ENCODE data around the gene CCDC92B. TPM values are rescaled to one million over a fixed set of nuclear protein-coding genes. Genes with fewer than 3 reads are reported as not detected.
"Not testable (repeated sequence)": the region's sequence is repeated elsewhere in the genome, so short reads cannot be mapped to it uniquely, and the experiment has no call there.

Gene CCDC92B
- total and polyA plus RNA-seq, 2 of the 13 experiments (the other 11 are each of a cell fraction or from before 2014, with no cell fraction given) = not detected

DNA sequence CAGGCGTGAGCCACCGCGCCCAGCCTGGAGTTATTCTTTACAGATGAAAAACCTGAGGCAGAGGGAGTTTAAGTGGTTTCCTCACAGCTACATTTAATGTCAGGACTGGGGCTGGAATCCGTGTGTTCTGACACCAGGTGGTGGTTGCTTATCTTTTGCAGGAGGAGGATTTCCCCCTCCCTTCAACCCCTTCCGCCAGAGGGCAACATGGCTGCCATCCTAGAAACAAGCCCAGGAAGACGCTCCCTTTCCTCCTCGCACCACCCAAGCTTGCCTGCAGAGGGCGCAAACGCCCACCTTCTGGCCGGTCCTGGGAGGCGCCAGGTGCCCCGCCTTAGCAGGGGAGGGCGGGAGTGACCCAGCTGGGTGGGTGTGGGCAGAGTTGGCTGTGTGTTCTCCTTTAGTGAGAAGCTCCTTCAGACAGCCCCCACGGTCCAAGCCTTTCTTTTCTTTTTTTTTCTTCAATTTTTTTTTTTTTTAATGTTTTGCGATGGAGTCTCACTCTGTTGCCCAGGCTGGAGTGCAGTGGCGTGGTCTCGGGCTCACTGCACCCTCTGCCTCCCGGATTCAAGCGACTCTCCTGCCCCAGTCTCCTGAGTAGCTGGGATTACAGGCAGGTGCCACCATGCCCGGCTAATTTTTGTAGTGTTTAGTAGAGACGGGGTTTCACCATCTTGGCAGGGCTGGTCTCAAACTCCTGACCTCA, 36.9 kb upstream of the CCDC92B start (continued):
- TF ChIP-seq, protein P1, sequence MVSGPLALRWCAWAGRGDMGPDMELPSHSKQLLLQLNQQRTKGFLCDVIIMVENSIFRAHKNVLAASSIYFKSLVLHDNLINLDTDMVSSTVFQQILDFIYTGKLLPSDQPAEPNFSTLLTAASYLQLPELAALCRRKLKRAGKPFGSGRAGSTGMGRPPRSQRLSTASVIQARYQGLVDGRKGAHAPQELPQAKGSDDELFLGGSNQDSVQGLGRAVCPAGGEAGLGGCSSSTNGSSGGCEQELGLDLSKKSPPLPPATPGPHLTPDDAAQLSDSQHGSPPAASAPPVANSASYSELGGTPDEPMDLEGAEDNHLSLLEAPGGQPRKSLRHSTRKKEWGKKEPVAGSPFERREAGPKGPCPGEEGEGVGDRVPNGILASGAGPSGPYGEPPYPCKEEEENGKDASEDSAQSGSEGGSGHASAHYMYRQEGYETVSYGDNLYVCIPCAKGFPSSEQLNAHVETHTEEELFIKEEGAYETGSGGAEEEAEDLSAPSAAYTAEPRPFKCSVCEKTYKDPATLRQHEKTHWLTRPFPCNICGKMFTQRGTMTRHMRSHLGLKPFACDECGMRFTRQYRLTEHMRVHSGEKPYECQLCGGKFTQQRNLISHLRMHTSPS (CRISPR knock-in tag; IDR thresholded peaks at IDR 0.05; ENCODE audit: low read depth) = 0 out of 2 replicates have a peak, but pooled peaks have one; percentile 39
- TF ChIP-seq, protein P2, sequence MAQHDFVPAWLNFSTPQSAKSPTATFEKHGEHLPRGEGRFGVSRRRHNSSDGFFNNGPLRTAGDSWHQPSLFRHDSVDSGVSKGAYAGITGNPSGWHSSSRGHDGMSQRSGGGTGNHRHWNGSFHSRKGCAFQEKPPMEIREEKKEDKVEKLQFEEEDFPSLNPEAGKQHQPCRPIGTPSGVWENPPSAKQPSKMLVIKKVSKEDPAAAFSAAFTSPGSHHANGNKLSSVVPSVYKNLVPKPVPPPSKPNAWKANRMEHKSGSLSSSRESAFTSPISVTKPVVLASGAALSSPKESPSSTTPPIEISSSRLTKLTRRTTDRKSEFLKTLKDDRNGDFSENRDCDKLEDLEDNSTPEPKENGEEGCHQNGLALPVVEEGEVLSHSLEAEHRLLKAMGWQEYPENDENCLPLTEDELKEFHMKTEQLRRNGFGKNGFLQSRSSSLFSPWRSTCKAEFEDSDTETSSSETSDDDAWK (CRISPR knock-in tag; IDR thresholded peaks at IDR 0.05) = no peak
- TF ChIP-seq ZBTB3 (CRISPR knock-in tag; IDR thresholded peaks at IDR 0.05; ENCODE audit: borderline replicate concordance, low read depth) (no peak), KDM1A (CRISPR knock-in tag; IDR thresholded peaks at IDR 0.05) (no peak), ZNF180 (CRISPR knock-in tag; IDR thresholded peaks at IDR 0.05; ENCODE audit: borderline replicate concordance, low read depth) (no peak), SP5 (CRISPR knock-in tag; IDR thresholded peaks at IDR 0.05; ENCODE audit: borderline replicate concordance, low read depth) (peak; percentile 89), RARA (CRISPR knock-in tag; IDR thresholded peaks at IDR 0.05) (peak; percentile 26; the same call in 1 of the 2 replicates), SAP130 (CRISPR knock-in tag; IDR thresholded peaks at IDR 0.05; ENCODE audit: low read depth) (peak; percentile 45; the same call in 1 of the 2 replicates), MAZ (IDR thresholded peaks at IDR 0.05; ENCODE audit: borderline replicate concordance, low read depth, low read length) (peak; percentile 65; the same call in 1 of the 2 replicates), MAZ (CRISPR knock-in tag; IDR thresholded peaks at IDR 0.05; ENCODE audit: low read depth) (peak; percentile 57; the same call in 1 of the 2 replicates)
- TF ChIP-seq, protein P3, sequence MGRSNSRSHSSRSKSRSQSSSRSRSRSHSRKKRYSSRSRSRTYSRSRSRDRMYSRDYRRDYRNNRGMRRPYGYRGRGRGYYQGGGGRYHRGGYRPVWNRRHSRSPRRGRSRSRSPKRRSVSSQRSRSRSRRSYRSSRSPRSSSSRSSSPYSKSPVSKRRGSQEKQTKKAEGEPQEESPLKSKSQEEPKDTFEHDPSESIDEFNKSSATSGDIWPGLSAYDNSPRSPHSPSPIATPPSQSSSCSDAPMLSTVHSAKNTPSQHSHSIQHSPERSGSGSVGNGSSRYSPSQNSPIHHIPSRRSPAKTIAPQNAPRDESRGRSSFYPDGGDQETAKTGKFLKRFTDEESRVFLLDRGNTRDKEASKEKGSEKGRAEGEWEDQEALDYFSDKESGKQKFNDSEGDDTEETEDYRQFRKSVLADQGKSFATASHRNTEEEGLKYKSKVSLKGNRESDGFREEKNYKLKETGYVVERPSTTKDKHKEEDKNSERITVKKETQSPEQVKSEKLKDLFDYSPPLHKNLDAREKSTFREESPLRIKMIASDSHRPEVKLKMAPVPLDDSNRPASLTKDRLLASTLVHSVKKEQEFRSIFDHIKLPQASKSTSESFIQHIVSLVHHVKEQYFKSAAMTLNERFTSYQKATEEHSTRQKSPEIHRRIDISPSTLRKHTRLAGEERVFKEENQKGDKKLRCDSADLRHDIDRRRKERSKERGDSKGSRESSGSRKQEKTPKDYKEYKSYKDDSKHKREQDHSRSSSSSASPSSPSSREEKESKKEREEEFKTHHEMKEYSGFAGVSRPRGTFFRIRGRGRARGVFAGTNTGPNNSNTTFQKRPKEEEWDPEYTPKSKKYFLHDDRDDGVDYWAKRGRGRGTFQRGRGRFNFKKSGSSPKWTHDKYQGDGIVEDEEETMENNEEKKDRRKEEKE (IDR thresholded peaks at IDR 0.05) = no peak
- TF ChIP-seq, protein P4, sequence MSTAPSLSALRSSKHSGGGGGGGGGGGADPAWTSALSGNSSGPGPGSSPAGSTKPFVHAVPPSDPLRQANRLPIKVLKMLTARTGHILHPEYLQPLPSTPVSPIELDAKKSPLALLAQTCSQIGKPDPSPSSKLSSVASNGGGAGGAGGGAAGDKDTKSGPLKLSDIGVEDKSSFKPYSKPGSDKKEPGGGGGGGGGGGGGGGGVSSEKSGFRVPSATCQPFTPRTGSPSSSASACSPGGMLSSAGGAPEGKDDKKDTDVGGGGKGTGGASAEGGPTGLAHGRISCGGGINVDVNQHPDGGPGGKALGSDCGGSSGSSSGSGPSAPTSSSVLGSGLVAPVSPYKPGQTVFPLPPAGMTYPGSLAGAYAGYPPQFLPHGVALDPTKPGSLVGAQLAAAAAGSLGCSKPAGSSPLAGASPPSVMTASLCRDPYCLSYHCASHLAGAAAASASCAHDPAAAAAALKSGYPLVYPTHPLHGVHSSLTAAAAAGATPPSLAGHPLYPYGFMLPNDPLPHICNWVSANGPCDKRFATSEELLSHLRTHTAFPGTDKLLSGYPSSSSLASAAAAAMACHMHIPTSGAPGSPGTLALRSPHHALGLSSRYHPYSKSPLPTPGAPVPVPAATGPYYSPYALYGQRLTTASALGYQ (CRISPR knock-in tag; IDR thresholded peaks at IDR 0.05) = no peak
- TF ChIP-seq, protein P5, sequence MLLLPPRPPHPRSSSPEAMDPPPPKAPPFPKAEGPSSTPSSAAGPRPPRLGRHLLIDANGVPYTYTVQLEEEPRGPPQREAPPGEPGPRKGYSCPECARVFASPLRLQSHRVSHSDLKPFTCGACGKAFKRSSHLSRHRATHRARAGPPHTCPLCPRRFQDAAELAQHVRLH (CRISPR knock-in tag; IDR thresholded peaks at IDR 0.05; ENCODE audit: borderline replicate concordance, low read depth) = peak; percentile 50; the same call in 1 of the 2 replicates

DNA sequence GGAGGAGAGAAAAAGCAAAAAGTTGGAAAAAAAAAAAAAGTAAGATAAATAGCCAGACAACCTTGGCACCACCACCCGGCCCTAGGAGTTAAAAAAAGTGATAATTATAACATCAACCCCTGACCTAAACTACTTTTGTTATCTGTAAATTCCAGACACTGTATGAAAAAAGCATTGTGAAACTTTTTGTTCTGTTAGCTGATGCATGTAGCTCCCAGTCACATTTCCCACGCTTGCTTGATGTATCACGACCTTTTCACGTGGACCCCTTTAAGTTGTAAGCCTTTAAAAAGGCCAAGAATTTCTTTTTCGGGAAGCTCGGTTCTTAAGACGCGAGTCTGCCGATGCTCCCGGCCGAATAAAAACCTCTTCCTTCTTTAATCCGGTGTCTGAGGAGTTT, 35.9 kb upstream of the CCDC92B start:
- H4K20me1 ChIP-seq (ENCODE audit: insufficient read depth, low read length); H3K9ac ChIP-seq (ENCODE audit: insufficient read depth, low read depth, low read length); FAIRE-seq; H3K9me3 ChIP-seq (ENCODE audit: low read length); POLR2A ChIA-PET; H3K4me1 ChIP-seq (ENCODE audit: insufficient read depth, low read length); H3K4me3 ChIP-seq (replicated peaks in 1 of 3; ENCODE audit: insufficient read depth in 1 of 3, low read depth in 2 of 3, low read length in 3 of 3); BruUV-seq (replicated peaks); H2AFZ ChIP-seq (ENCODE audit: low read length); H3K27me3 ChIP-seq (ENCODE audit: control insufficient read depth in 1 of 2, insufficient read depth in 2 of 2, low read length in 2 of 2); H3K36me3 ChIP-seq (replicated peaks in 1 of 2; ENCODE audit: control insufficient read depth in 1 of 2, insufficient read depth in 2 of 2, low read length in 2 of 2); ATAC-seq; in situ Hi-C loops (cut with HindIII; ENCODE audit: extremely low pct_ligation_motif_present, low pct_unique_long_range_greater_than_20kb); intact Hi-C loops (cut with micrococcal nuclease; ENCODE audit: unreplicated experiment); H3K27ac ChIP-seq (ENCODE audit: extremely low read length, insufficient read depth, low read length); H3K4me2 ChIP-seq (ENCODE audit: low read depth, low read length); H3K79me2 ChIP-seq (ENCODE audit: insufficient read depth, low read length); DNase-seq (ENCODE audit: low spot score): not testable (repeated sequence)
- CTCF ChIA-PET (ENCODE audit: low intra/inter-chr PET ratio, low total read pairs) = interaction anchor here (0.8 kb wide), 1 partner anchor 8 kb away, joined by 3 read pairs; no protein-coding TSS in a partner anchor
- 84% methylated on average over 12 of the region's 12 CpGs for WGBS (ENCODE audit: low lambda C conversion rate)
